ENCODE measurements around the gene POLR1E.
"Not testable (repeated sequence)": the region's sequence is repeated elsewhere in the genome, so short reads cannot be mapped to it uniquely, and the experiment has no call there.

Gene POLR1E

GRCh38 chr9:37508135-37508833 is 22.5 kb downstream of the POLR1E start:
- TF ChIP-seq, protein P1, sequence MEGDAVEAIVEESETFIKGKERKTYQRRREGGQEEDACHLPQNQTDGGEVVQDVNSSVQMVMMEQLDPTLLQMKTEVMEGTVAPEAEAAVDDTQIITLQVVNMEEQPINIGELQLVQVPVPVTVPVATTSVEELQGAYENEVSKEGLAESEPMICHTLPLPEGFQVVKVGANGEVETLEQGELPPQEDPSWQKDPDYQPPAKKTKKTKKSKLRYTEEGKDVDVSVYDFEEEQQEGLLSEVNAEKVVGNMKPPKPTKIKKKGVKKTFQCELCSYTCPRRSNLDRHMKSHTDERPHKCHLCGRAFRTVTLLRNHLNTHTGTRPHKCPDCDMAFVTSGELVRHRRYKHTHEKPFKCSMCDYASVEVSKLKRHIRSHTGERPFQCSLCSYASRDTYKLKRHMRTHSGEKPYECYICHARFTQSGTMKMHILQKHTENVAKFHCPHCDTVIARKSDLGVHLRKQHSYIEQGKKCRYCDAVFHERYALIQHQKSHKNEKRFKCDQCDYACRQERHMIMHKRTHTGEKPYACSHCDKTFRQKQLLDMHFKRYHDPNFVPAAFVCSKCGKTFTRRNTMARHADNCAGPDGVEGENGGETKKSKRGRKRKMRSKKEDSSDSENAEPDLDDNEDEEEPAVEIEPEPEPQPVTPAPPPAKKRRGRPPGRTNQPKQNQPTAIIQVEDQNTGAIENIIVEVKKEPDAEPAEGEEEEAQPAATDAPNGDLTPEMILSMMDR (conservative IDR thresholded peaks at IDR 0.05; ENCODE audit: control insufficient read depth, insufficient read depth, low read depth, low read length) = no peak
- DNase-seq (ENCODE audit: low read depth) = peak; percentile 42
- H3K4me3 ChIP-seq (ENCODE audit: control insufficient read depth, low read depth, low read length) = no peak overlapping the region

GRCh38 chr9:37508834-37509206 is 23.1 kb downstream of the POLR1E start:
- no peak overlapping the region for H3K4me3 ChIP-seq (ENCODE audit: control insufficient read depth, low read depth, low read length)

DNA sequence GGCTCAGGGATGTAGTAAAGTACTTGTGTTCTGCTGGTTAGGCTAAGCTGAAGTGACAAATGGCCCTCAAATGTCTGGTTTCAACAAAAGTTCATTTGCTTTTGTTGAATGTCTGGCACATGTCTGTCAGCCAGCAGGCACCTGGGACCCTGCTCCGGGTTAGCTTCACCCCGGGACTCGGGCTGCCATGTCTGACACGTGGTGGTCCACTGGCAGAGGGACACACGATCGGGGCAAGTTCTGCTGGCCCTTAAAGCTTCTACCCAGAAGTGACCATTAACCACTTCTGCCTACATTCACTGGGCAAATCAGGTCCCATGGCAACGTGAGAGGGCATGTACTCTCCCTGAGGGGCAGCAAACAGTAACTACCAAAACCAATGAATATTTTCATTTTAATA is 23.8 kb downstream of the POLR1E start:
- TF ChIP-seq, protein P1 (conservative IDR thresholded peaks at IDR 0.05; ENCODE audit: control insufficient read depth, insufficient read depth, low read depth, low read length) = no peak
- H3K4me3 ChIP-seq (ENCODE audit: control insufficient read depth, low read depth, low read length) = no peak overlapping the region
- DNase-seq (ENCODE audit: low read depth) = no peak

More at GRCh38 chr9:37508834-37509206, 23.1 kb downstream of the POLR1E start:
- TF ChIP-seq, protein P1 (conservative IDR thresholded peaks at IDR 0.05; ENCODE audit: control insufficient read depth, insufficient read depth, low read depth, low read length) = no peak
- no peak for DNase-seq (ENCODE audit: low read depth)

DNA sequence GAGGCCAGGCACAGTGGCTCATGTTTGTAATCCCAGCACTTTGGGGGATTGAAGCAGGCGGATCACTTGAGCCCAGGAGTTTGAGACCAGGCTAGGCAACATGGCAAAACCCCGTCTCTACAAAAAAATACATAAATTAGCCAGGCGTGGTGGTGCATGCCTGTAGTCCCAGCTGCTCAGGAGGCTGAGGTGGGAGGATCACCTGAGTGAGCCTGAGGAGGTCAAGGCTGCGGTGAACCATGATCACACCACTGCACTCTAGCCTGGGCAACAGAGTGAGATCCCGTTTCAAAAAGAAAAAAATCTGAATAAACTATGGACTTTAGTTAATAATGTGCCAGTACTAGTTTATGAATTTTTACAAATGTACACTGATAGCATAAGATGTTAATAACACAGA is 24.3 kb downstream of the POLR1E start:
- not testable (repeated sequence) for H3K4me3 ChIP-seq (ENCODE audit: control insufficient read depth, low read depth, low read length)

GRCh38 chr9:37511016-37512010 is 25.6 kb downstream of the POLR1E start:
- TF ChIP-seq, protein P1 (conservative IDR thresholded peaks at IDR 0.05; ENCODE audit: control insufficient read depth, insufficient read depth, low read depth, low read length) = peak; percentile 20
- no peak overlapping the region for H3K4me3 ChIP-seq (ENCODE audit: control insufficient read depth, low read depth, low read length)
- DNase-seq (ENCODE audit: low read depth) = no peak

More for the DNA sequence above, 24.3 kb downstream of the POLR1E start:
- not testable (repeated sequence) for DNase-seq (ENCODE audit: low read depth)

GRCh38 chr9:37512437-37512836 is 26.7 kb downstream of the POLR1E start:
- TF ChIP-seq, protein P1 (conservative IDR thresholded peaks at IDR 0.05; ENCODE audit: control insufficient read depth, insufficient read depth, low read depth, low read length) = no peak
- no peak overlapping the region for H3K4me3 ChIP-seq (ENCODE audit: control insufficient read depth, low read depth, low read length)
- DNase-seq (ENCODE audit: low read depth) = no peak

GRCh38 chr9:37514415-37514814 is 28.7 kb downstream of the POLR1E start:
- DNase-seq (ENCODE audit: low read depth) = not testable (repeated sequence)

More at GRCh38 chr9:37514415-37514814, 28.7 kb downstream of the POLR1E start:
- not testable (repeated sequence) for H3K4me3 ChIP-seq (ENCODE audit: control insufficient read depth, low read depth, low read length)

All from fibroblast of mammary gland (primary cell).